GM20000 (cell line): ENCODE data around the gene RGS3.

Experiments
- DNase-seq: peaks from one replicate; pipeline ENCODE4 v3.0.0; 2012; ENCODE audit warnings: low spot score
- TF ChIP-seq, protein P1 (sequence below): IDR thresholded peaks from 2 replicates; pipeline ENCODE4 v1.5.1; 2012; ENCODE audit warnings: mild to moderate bottlenecking, control low read depth; ENCODE audit errors: extremely low read depth, missing control alignments

Gene RGS3

DNA sequence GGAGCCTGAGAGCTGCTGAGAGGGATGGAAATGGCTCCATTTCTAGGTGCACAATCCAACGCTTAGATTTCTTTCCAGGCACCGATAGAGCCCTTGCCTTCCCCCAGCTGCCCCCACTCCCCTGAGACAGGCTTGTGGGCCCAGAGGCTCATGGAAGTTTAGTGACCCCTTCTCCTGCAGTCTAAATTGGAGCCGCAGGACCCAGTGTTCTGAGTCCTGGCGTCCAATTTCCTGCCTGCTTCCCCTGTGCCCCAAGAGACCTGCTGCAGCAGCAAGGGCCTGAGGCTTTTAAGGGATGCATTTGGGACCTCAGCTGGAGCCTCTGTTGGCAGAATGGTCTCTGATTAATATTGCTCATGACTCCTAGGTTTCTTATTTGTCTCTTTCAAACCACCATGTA lies 61.7 kb downstream of the RGS3 start:
- TF ChIP-seq, protein P1, sequence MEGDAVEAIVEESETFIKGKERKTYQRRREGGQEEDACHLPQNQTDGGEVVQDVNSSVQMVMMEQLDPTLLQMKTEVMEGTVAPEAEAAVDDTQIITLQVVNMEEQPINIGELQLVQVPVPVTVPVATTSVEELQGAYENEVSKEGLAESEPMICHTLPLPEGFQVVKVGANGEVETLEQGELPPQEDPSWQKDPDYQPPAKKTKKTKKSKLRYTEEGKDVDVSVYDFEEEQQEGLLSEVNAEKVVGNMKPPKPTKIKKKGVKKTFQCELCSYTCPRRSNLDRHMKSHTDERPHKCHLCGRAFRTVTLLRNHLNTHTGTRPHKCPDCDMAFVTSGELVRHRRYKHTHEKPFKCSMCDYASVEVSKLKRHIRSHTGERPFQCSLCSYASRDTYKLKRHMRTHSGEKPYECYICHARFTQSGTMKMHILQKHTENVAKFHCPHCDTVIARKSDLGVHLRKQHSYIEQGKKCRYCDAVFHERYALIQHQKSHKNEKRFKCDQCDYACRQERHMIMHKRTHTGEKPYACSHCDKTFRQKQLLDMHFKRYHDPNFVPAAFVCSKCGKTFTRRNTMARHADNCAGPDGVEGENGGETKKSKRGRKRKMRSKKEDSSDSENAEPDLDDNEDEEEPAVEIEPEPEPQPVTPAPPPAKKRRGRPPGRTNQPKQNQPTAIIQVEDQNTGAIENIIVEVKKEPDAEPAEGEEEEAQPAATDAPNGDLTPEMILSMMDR, result no peak
- DNase-seq, result no peak

GRCh38 chr9:113525831-113526230 lies 62.3 kb downstream of the RGS3 start:
- no peak for DNase-seq
- TF ChIP-seq, protein P1, result no peak

DNA sequence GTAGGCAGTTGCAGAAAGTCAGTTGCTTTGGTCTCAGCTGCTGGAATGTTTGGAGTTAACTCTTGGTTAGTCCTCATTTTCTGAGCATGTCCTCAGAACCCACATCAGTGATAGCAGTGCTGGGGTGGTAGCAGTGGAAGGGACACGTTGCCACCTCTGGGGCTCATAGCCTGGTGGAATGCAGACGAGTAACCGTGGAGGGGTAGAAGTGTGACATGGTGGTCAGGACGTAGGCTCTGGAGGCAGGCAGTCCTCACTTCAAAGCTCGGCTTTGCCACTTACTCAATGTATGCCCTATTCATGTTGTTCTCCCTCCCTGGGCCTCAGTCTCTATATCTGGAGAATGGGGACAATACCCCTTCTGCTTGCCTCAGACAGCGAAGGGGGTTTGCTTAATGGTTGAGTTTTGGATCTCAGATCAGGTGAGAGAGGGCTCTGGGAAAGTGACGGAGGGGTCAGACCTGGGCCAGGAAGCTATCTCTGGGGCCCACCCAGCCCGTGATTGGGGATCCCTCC lies 62.8 kb downstream of the RGS3 start:
- TF ChIP-seq, protein P1, result no peak
- no peak for DNase-seq

DNA sequence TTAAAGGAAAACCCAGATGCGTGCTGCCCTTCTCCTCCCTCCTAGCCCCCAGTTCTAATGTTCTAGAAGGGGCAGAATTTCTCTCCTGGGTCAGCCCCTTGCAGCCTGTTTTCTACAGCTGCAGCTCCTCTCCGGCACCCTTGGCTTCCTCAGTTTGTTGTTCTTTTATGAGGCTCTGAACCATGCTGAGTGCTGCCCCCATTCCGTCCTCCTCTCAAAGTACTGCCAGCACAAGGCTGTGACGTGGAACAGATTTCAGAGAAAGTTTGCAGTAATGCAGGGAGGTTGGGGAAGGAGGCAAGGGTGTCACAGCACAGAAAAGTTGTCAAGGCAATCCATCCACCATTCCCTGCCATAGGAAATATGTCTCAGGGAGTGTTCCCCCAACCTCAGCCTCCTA lies 63.3 kb downstream of the RGS3 start:
- DNase-seq, result no peak
- TF ChIP-seq, protein P1, result no peak

DNA sequence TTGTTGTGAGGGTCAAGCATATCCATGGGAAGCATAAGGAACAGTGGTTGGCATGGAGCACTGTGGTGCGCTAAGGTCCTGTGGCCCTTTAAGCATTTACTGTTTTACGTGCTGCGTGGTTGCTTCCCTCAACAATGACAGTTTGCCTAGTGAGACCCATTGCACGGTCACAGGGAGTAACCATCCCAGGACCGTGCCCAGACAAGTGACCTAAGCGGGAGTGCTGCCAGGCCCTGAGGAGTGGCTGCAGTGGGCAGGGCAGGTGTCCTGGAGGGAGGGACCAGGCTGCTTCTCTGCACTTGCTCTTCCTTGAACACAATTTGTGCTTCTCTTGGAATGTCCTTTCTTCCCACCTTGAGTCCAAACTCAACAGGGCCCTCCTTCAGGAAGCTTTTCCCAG lies 64.6 kb downstream of the RGS3 start:
- TF ChIP-seq, protein P1, result no peak
- no peak for DNase-seq

- no peak for DNase-seq
- TF ChIP-seq, protein P1, result no peak
Observed at GRCh38 chr9:113528811-113529210, 65.3 kb downstream of the RGS3 start.

- no peak for DNase-seq
- TF ChIP-seq, protein P1, result no peak
Observed at GRCh38 chr9:113529336-113530009, 65.9 kb downstream of the RGS3 start.
